Measurements from ENCODE around the gene SCNN1G.

The SCNN1G gene

DNA sequence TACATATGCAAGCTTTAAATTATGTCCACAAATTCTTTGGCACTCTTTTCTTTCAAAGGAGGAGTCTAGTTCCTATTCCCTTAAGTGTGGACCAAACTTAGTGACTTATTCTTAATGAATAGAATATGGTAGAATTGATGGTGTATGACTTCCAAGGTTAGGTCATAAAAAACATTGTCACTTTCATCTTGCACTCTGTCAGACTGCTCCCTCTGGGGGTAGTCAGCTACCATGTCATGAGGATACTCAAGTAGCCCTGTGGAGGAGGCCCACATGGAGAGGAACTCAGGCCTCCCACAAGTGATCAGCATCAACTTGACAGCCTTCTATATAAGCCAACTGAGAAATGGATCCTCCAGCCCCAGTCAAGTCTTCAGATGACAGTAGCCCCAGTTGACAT is 61.6 kb downstream of the SCNN1G start:
- TF ChIP-seq, protein P1, sequence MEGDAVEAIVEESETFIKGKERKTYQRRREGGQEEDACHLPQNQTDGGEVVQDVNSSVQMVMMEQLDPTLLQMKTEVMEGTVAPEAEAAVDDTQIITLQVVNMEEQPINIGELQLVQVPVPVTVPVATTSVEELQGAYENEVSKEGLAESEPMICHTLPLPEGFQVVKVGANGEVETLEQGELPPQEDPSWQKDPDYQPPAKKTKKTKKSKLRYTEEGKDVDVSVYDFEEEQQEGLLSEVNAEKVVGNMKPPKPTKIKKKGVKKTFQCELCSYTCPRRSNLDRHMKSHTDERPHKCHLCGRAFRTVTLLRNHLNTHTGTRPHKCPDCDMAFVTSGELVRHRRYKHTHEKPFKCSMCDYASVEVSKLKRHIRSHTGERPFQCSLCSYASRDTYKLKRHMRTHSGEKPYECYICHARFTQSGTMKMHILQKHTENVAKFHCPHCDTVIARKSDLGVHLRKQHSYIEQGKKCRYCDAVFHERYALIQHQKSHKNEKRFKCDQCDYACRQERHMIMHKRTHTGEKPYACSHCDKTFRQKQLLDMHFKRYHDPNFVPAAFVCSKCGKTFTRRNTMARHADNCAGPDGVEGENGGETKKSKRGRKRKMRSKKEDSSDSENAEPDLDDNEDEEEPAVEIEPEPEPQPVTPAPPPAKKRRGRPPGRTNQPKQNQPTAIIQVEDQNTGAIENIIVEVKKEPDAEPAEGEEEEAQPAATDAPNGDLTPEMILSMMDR (IDR thresholded peaks at IDR 0.05), result no peak

DNA sequence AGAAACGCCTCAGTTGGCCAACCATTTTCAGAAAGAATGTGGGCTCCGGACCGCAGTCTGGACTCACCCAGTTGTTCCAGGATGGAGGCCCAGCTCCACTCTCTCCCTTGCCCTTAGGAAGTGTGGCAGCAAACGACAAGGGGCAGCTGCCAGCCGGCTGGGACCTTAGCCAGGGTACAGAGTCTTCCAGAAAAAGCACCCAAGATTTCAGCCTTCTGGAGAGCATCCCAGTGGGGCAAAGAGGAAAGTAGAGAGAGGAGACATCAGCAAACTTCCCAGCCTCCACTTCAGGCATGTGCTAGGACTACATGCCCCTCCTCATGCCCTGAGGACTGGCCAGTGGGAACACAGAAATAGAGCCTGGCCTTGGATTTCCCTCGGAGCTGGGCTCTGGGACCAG is 62.7 kb downstream of the SCNN1G start:
- TF ChIP-seq, protein P1 (IDR thresholded peaks at IDR 0.05), result no peak

DNA sequence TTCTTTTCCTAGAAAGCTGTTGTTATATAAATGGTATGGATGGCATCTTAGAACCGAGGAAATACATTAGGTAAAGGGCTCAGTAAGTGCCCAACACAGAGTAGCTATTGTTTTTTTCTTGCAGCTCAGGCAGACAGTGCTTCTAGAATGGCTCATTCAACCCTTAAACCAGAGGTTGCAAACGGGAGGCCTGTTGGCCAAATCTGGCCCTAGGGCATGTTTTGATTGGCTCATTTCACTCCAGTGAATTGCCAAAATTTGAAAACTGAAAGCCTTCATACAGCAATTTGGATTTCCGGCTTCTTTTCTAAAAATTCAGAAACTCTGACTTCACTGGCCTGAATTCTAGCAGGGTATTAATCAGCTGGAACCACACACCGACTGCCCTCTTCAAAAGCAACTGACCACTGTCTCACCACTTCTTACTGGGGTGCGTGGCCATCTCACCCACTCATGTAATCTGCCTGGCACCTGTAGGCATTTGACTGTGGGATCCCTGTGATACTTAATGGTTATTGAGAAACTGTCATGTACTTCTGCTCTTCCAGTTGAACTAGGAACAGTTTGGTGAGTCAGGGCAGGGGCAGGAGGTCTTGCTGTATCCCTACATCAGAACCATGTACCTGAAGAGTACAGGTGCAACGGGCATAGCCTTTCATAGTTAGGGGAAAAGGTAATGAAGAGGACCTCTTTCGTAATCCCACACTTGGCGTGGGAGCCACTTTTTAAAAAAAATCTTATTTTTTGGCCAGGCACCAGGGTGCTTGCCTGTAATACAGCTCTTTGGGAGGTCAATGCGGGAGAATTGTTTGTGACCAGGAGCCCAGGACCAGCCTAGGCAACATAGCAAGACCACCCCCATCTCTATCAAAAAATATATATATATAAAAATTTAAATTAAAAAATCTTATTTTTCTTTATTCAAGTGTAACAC is 66.0 kb downstream of the SCNN1G start:
- TF ChIP-seq, protein P1 (IDR thresholded peaks at IDR 0.05), result no peak

DNA sequence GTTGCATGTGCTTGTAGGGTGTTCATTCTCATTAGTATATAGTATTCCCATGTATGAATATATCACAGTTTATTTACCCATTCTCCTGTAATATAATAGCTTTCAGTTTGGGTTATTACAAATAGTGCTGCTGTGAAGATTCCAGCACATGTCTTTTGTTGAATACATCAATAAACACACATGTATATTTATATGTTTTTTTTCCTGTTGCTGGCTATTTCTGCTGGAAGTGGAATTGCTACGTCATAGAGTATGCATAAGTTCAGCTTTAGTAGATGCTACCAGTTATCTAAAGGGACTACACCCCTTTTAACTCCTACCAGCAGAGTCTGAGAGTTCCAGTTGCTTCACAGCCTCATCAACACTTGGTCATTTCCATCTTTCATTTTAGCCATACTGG is 67.3 kb downstream of the SCNN1G start:
- TF ChIP-seq, protein P1 (IDR thresholded peaks at IDR 0.05), result no peak

DNA sequence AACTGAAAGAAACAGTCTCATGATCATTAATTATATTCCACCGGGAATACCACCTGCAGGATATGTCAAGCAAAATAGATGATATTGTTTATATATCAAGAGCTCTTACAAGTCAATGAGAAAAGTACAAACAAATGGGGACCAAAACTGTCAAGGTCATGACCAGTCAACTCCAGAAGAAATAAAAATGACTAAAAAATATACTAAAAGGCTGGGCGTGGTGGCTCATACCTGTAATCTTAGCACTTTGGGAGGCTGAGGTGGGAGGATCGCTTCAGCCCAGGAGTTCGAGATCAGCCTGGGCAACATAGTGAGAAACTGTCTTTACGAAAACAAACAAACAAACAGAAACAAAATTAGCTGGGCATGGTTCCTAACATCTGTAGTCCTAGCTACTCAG is 69.8 kb downstream of the SCNN1G start:
- TF ChIP-seq, protein P1 (IDR thresholded peaks at IDR 0.05), result no peak

DNA sequence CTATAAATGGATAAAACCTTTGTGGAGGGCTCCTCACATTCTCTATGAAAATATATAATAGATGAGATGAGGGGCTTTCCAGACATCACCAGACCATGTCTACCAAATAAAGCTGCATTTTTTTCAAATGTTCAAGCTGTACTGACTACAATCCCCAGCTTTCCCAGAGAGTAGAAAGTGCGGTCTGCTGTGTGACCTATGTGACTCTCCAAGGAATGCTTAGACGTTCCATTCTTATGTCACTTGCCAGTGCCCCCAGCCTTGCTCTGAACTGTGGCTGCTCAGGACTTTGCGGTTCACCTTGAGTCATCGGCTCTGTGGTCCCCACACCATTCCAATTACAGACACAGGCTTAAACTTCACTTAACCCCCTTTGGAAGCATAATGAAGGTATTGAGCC is 71.8 kb downstream of the SCNN1G start:
- TF ChIP-seq, protein P1 (IDR thresholded peaks at IDR 0.05), result no peak

DNA sequence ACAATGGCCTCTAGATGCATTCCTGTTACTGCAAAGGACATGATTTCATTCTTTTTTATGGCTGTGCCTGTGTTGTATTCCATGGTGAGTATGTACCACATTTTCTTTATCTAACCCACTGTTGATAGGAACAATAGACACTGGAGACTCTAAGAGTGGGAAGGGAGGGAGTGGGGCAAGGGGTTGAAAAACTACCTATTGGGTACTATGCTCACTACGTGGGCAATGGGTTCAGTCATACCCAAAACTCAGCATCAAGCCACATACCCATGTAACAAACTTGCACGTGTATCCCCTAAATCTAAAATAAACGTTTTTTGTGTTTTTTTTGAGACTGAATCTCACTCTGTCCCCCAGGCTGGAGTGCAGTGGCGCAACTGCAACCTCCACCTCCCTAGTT is 72.5 kb downstream of the SCNN1G start:
- TF ChIP-seq, protein P1 (IDR thresholded peaks at IDR 0.05), result no peak

All from LNCAP (cell line).